Bronchial epithelial cell (primary cell): ENCODE results near the gene VAV2. TPM values are rescaled to one million over a fixed set of nuclear protein-coding genes. Genes with fewer than 3 reads are reported as not detected.

Experiments
- DNase-seq: peaks from one replicate; pipeline ENCODE4 v3.0.0-alpha.2; 2010; ENCODE audit warnings: low read depth
- FAIRE-seq: peaks from 2 replicates; lab custom pipeline; 2011; peaks lifted over from hg19 to GRCh38; lab: Jason Lieb, UNC
- H3K27me3 ChIP-seq: 2 replicates; pipeline ENCODE4 v1.5.1; 2011; ENCODE audit warnings: low read length; ENCODE audit not compliant: control insufficient read depth, insufficient read depth
- H3K36me3 ChIP-seq: 2 replicates; pipeline ENCODE4 v1.5.1; 2011; ENCODE audit warnings: low read length; ENCODE audit not compliant: control insufficient read depth, insufficient read depth
- H3K4me3 ChIP-seq: 2 replicates; pipeline ENCODE4 v1.5.1; 2011; ENCODE audit warnings: mild to moderate bottlenecking, low read depth, low read length, control low read depth
- total RNA-seq: library from RNA; depleted of rRNA; stranded (reverse); fragments of >200 nt; gene quantifications from 2 replicates; pipeline ENCODE4 v1.2.1, GENCODE V29; 2014
- TF ChIP-seq, protein P1 (sequence below): IDR thresholded peaks from 2 replicates; pipeline ENCODE4 v1.5.1; 2011; ENCODE audit warnings: mild to moderate bottlenecking, moderate library complexity, low read length, control low read depth, inconsistent platforms; ENCODE audit not compliant: insufficient read depth, severe bottlenecking

VAV2 gene
- total RNA-seq, 1 donor from 2014 or later = 46.6 TPM

- Histone ChIP-seq H3K27me3 (no peaks in the 10 kb centered on the region), H3K4me3 (no peak overlapping the region), H3K36me3 (peaks cover 6% of the 10 kb centered on the region)
- FAIRE-seq (no peak), DNase-seq (no peak)
- TF ChIP-seq, protein P1, sequence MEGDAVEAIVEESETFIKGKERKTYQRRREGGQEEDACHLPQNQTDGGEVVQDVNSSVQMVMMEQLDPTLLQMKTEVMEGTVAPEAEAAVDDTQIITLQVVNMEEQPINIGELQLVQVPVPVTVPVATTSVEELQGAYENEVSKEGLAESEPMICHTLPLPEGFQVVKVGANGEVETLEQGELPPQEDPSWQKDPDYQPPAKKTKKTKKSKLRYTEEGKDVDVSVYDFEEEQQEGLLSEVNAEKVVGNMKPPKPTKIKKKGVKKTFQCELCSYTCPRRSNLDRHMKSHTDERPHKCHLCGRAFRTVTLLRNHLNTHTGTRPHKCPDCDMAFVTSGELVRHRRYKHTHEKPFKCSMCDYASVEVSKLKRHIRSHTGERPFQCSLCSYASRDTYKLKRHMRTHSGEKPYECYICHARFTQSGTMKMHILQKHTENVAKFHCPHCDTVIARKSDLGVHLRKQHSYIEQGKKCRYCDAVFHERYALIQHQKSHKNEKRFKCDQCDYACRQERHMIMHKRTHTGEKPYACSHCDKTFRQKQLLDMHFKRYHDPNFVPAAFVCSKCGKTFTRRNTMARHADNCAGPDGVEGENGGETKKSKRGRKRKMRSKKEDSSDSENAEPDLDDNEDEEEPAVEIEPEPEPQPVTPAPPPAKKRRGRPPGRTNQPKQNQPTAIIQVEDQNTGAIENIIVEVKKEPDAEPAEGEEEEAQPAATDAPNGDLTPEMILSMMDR = no peak
Observed at GRCh38 chr9:133920471-133920870, 71.7 kb downstream of the VAV2 start.

- FAIRE-seq = no peak
- Histone ChIP-seq H3K27me3 (no peaks in the 10 kb centered on the region), H3K36me3 (peaks cover 6% of the 10 kb centered on the region), H3K4me3 (no peak overlapping the region)
- DNase-seq = no peak
- TF ChIP-seq, protein P1 = no peak
Observed at GRCh38 chr9:133919253-133920115, 72.6 kb downstream of the VAV2 start.

GRCh38 chr9:133918111-133918813 is 73.9 kb downstream of the VAV2 start:
- DNase-seq = no peak
- TF ChIP-seq, protein P1 = no peak
- FAIRE-seq = no peak
- no peaks in the 10 kb centered on the region for H3K27me3 ChIP-seq
- H3K36me3 ChIP-seq = peaks cover 6% of the 10 kb centered on the region
- H3K4me3 ChIP-seq = no peak overlapping the region

GRCh38 chr9:133917375-133917774 is 74.7 kb downstream of the VAV2 start:
- Histone ChIP-seq H3K4me3 (no peak overlapping the region), H3K36me3 (peaks cover 8% of the 10 kb centered on the region), H3K27me3 (no peaks in the 10 kb centered on the region)
- TF ChIP-seq, protein P1 = no peak
- DNase-seq (no peak), FAIRE-seq (no peak)

DNA sequence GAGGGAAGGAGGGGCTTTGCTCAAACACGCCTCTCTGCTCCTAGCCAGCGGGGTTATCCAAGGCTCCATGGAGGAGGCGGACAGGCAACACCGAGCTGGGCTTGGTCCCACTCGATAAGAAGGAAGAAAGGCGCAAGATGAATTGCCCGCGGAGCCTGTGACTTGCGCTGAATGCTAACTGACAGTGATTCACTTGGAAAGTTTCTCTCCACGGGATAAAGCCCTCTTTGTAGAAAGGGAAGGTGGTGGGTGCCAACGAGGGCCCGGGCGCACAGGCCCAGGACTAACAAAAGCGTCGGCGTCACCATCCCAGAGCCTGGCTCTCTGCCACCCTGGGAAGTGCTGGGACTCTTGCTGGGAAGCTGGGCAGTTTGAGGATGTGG is 76.0 kb downstream of the VAV2 start:
- no peak overlapping the region for H3K4me3 ChIP-seq
- no peak for DNase-seq
- no peaks in the 10 kb centered on the region for H3K27me3 ChIP-seq
- FAIRE-seq = no peak
- H3K36me3 ChIP-seq = peaks cover 3% of the 10 kb centered on the region
- TF ChIP-seq, protein P1 = no peak
